NT2/D1 (cell line): ENCODE data around the gene C1orf216.

Source experiments
- YY1 ChIP-seq: IDR thresholded peaks from 2 replicates; pipeline ENCODE4 v1.6.1; 2011; ENCODE audit not compliant: insufficient read length, insufficient read depth
- ZNF274 ChIP-seq: IDR thresholded peaks from 2 replicates; pipeline ENCODE4 v1.6.1; 2011; ENCODE audit warnings: mild to moderate bottlenecking, low read depth, low read length

- TF ChIP-seq ZNF274, result no peak
- TF ChIP-seq YY1, result no peak
These were observed 50.2 kb downstream of the C1orf216 start for GRCh38 chr1:35668506-35668905.
